A673 (cell line): ENCODE results near the gene DUSP1. TPM values are rescaled to one million over a fixed set of nuclear protein-coding genes. Genes with fewer than 3 reads are reported as not detected.

ENCODE experiments used
- BruUV-seq: library from RNA; stranded (reverse); fragments of 400-500 nt; replicated peaks from 2 replicates; lab custom pipeline; 2021; lab: Mats Ljungman, UMichigan
- CTCF ChIA-PET: fragments of 300-600 bp; sonication (Branson Sonifier 250); formaldehyde crosslinking; loops from one replicate; lab custom pipeline; 2022; ENCODE audit warnings: antibody characterized with exemption; lab: Charles Lee
- POLR2A ChIA-PET: fragments of 300-600 bp; sonication (Branson Sonifier 250); formaldehyde crosslinking; loops from one replicate; lab custom pipeline; 2022; ENCODE audit warnings: antibody characterized with exemption; ENCODE audit not compliant: low non-redundant PET; lab: Charles Lee
- DNase-seq: peaks from one replicate; pipeline ENCODE4 v3.0.0-alpha.2; 2015; ENCODE audit warnings: low spot score
- H3K27ac ChIP-seq: fragments of 200-600 bp; sonication (generic); 2 replicates; pipeline ENCODE4 v1.5.1; 2016; ENCODE audit warnings: mixed run types, low read depth, mild to moderate bottlenecking, mixed read lengths, antibody characterized with exemption, low read length; ENCODE audit not compliant: poor library complexity, severe bottlenecking
- H3K27me3 ChIP-seq: fragments of 200-600 bp; sonication (generic); replicated peaks from 2 replicates; pipeline ENCODE4 v1.6.1; 2017; ENCODE audit warnings: mixed run types, low read depth, mild to moderate bottlenecking, mixed read lengths, antibody characterized with exemption, low read length; ENCODE audit not compliant: insufficient read depth, poor library complexity
- H3K36me3 ChIP-seq: fragments of 200-600 bp; sonication (generic); 2 replicates; pipeline ENCODE4 v1.6.1; 2016; ENCODE audit warnings: mixed run types, mild to moderate bottlenecking, mixed read lengths, antibody characterized with exemption, low read length; ENCODE audit not compliant: insufficient read depth, poor library complexity, severe bottlenecking
- H3K4me1 ChIP-seq: fragments of 200-600 bp; sonication (generic); 2 replicates; pipeline ENCODE4 v1.6.1; 2017; ENCODE audit warnings: mixed run types, mild to moderate bottlenecking, mixed read lengths, antibody characterized with exemption, low read length; ENCODE audit not compliant: insufficient read depth, poor library complexity, severe bottlenecking
- H3K4me3 ChIP-seq: fragments of 200-600 bp; sonication (generic); 2 replicates; pipeline ENCODE4 v1.5.1; 2016; ENCODE audit warnings: low read depth, mixed run types, mild to moderate bottlenecking, mixed read lengths, low read length; ENCODE audit not compliant: poor library complexity, severe bottlenecking
- H3K9me3 ChIP-seq: fragments of 200-600 bp; sonication (generic); 2 replicates; pipeline ENCODE4 v1.6.1; 2016; ENCODE audit warnings: mixed run types, low read depth, mild to moderate bottlenecking, mixed read lengths, antibody characterized with exemption, low read length; ENCODE audit not compliant: poor library complexity, severe bottlenecking
- EZH2 ChIP-seq: fragments of 200-600 bp; sonication (generic); IDR thresholded peaks from 2 replicates; pipeline ENCODE4 v1.6.1; 2017; ENCODE audit warnings: borderline replicate concordance, low read depth, mild to moderate bottlenecking, mixed read lengths, antibody characterized with exemption, low read length; ENCODE audit not compliant: poor library complexity, severe bottlenecking
- intact Hi-C: fragments of 100-400 bp; cut with micrococcal nuclease; formaldehyde crosslinking; loops from one replicate; pipeline ENCODE4 v1.10.0; 2022; ENCODE audit not compliant: unreplicated experiment
- total RNA-seq: library from RNA; stranded (reverse); gene quantifications from 2 replicates; pipeline ENCODE4 v1.2.3, GENCODE V29; 2021
- TF ChIP-seq, protein P1 (sequence below): fragments of 300-800, 200-600 bp; sonication (generic); conservative IDR thresholded peaks from 2 replicates; pipeline ENCODE4 v1.5.1; 2017; ENCODE audit warnings: low read depth, mild to moderate bottlenecking, antibody characterized with exemption, low read length, moderate library complexity, mixed read lengths

The DUSP1 gene
- total RNA-seq, 1 experiment from 2014 or later: 13.1 TPM

- DNase-seq: no peak
- no peak overlapping the region for H3K4me3 ChIP-seq
- no peaks in the 10 kb centered on the region for H3K36me3 ChIP-seq
- TF ChIP-seq, protein P1, sequence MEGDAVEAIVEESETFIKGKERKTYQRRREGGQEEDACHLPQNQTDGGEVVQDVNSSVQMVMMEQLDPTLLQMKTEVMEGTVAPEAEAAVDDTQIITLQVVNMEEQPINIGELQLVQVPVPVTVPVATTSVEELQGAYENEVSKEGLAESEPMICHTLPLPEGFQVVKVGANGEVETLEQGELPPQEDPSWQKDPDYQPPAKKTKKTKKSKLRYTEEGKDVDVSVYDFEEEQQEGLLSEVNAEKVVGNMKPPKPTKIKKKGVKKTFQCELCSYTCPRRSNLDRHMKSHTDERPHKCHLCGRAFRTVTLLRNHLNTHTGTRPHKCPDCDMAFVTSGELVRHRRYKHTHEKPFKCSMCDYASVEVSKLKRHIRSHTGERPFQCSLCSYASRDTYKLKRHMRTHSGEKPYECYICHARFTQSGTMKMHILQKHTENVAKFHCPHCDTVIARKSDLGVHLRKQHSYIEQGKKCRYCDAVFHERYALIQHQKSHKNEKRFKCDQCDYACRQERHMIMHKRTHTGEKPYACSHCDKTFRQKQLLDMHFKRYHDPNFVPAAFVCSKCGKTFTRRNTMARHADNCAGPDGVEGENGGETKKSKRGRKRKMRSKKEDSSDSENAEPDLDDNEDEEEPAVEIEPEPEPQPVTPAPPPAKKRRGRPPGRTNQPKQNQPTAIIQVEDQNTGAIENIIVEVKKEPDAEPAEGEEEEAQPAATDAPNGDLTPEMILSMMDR: no peak
- H3K9me3 ChIP-seq: no peaks in the 10 kb centered on the region
- H3K4me1 ChIP-seq: peaks cover 18% of the 10 kb centered on the region
- H3K27me3 ChIP-seq: no peaks in the 10 kb centered on the region
- no TSS peak for BruUV-seq
- no peak overlapping the region for H3K27ac ChIP-seq
- CTCF ChIA-PET: no interaction called here
- POLR2A ChIA-PET: no interaction called here
- intact Hi-C loops: no loop called here
Observed at GRCh38 chr5:172719211-172719610, 51.8 kb downstream of the DUSP1 start.

- no peak for DNase-seq
- Histone ChIP-seq H3K9me3 (no peaks in the 10 kb centered on the region), H3K4me3 (no peak overlapping the region), H3K27ac (no peak overlapping the region), H3K27me3 (no peaks in the 10 kb centered on the region), H3K36me3 (no peaks in the 10 kb centered on the region), H3K4me1 (peaks cover 18% of the 10 kb centered on the region)
- CTCF ChIA-PET: no interaction called here
- intact Hi-C loops: no loop called here
- POLR2A ChIA-PET: interaction anchor here (0.6 kb wide), 1 partner anchor 55 kb away, joined by 4 read pairs; no protein-coding TSS in a partner anchor
- BruUV-seq: no TSS peak
- no peak for TF ChIP-seq EZH2
- TF ChIP-seq, protein P1: no peak
Observed at GRCh38 chr5:172718527-172719114, 52.4 kb downstream of the DUSP1 start.

Other genes starting within 250 kb of the DUSP1 start
- 5.1 and 5.7 TPM in 2 replicates for gene NEURL1B, start 129.9 kb downstream of the DUSP1 start, total RNA-seq
- gene ERGIC1, start 63.1 kb upstream of the DUSP1 start, total RNA-seq: 44.2 and 48.7 TPM in 2 replicates
- 60.6 and 61.1 TPM in 2 replicates for gene RPL26L1, start 188.2 kb upstream of the DUSP1 start, total RNA-seq
- gene ATP6V0E1, start 212.6 kb upstream of the DUSP1 start, total RNA-seq: 106 and 148 TPM in 2 replicates